ENCODE results near the gene MAMDC4. TPM values are rescaled to one million over a fixed set of nuclear protein-coding genes. Genes with fewer than 3 reads are reported as not detected.
A peak's percentile ranks its signal among the peaks of the same experiment; 100 is the strongest.
"Not testable (repeated sequence)": the region's sequence is repeated elsewhere in the genome, so short reads cannot be mapped to it uniquely, and the experiment has no call there.

Gene MAMDC4
- total RNA-seq, 1 experiment from 2014 or later, result 4.4 TPM

DNA sequence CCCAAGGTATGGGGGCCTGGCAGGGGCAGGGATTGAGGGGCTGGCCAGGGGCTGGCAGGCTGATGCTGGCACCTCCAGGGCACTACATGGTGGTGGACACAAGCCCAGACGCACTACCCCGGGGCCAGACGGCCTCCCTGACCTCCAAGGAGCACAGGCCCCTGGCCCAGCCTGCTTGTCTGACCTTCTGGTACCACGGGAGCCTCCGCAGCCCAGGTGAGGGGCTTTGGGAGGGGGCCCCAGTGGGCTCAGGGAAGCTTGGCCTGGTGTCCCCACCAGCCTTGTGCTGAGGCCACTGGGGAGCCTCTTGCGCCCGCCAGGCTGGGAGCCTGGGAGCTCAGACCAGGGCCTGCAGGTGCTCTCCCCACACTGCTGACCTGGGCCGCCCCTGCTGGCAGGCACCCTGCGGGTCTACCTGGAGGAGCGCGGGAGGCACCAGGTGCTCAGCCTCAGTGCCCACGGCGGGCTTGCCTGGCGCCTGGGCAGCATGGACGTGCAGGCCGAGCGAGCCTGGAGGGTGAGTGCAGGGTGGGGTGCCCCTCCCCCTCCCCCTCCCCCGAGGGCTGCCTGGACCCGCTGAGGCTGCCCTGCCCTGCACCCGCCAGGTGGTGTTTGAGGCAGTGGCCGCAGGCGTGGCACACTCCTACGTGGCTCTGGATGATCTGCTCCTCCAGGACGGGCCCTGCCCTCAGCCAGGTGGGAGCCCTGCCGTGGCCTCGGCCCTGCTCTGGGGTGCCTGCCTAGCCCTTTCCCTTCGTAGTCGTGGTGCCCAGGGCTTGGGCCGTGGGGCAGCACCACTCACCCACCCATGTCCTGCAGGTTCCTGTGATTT lies 5.7 kb downstream of the MAMDC4 start:
- Histone ChIP-seq H3K4me3 (no peak overlapping the region), H3K9me3 (replicated peaks) (no peaks in the 10 kb centered on the region), H3K36me3 (peaks cover 8% of the 10 kb centered on the region), H3K4me1 (no peaks in the 10 kb centered on the region), H3K27me3 (no peaks in the 10 kb centered on the region), H3K27ac (no peak overlapping the region)
- no peak for DNase-seq

DNA sequence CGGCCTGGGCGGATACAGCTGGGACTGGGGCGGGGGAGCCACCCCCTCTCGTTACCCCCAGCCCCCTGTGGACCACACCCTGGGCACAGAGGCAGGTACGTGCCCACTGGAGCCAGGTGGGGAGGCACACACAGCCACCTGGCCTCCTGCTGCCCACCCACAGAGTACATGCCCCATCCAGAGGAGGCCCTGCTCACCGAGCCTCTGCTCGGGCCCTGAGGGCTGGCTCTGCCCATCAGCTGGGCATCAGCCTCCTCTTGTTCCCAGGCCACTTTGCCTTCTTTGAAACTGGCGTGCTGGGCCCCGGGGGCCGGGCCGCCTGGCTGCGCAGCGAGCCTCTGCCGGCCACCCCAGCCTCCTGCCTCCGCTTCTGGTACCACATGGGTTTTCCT lies 6.3 kb downstream of the MAMDC4 start:
- no peak overlapping the region for H3K4me3 ChIP-seq

GRCh38 chr9:136858844-136859757 lies 7.0 kb downstream of the MAMDC4 start:
- DNase-seq, result no peak
- Histone ChIP-seq H3K4me3 (no peak overlapping the region), H3K36me3 (peaks cover 21% of the 10 kb centered on the region), H3K27ac (no peak overlapping the region), H3K27me3 (no peaks in the 10 kb centered on the region), H3K4me1 (no peaks in the 10 kb centered on the region), H3K9me3 (replicated peaks) (no peaks in the 10 kb centered on the region)

More for the DNA sequence above, 6.3 kb downstream of the MAMDC4 start:
- Histone ChIP-seq H3K27ac (no peak overlapping the region), H3K36me3 (peaks cover 14% of the 10 kb centered on the region), H3K4me1 (no peaks in the 10 kb centered on the region), H3K9me3 (replicated peaks) (no peaks in the 10 kb centered on the region), H3K27me3 (no peaks in the 10 kb centered on the region)
- DNase-seq, result no peak

- Histone ChIP-seq H3K4me1 (no peaks in the 10 kb centered on the region), H3K27me3 (no peaks in the 10 kb centered on the region), H3K9me3 (replicated peaks) (no peaks in the 10 kb centered on the region), H3K4me3 (no peak overlapping the region), H3K27ac (no peak overlapping the region), H3K36me3 (peaks cover 28% of the 10 kb centered on the region)
- no peak for DNase-seq
Observed at GRCh38 chr9:136860529-136860928, 8.4 kb downstream of the MAMDC4 start.

- Histone ChIP-seq H3K4me3 (no peak overlapping the region), H3K36me3 (peaks cover 28% of the 10 kb centered on the region), H3K4me1 (no peaks in the 10 kb centered on the region), H3K9me3 (replicated peaks) (no peaks in the 10 kb centered on the region), H3K27me3 (no peaks in the 10 kb centered on the region), H3K27ac (no peak overlapping the region)
- no peak for DNase-seq
Observed at GRCh38 chr9:136860933-136861873, 9.1 kb downstream of the MAMDC4 start.

DNA sequence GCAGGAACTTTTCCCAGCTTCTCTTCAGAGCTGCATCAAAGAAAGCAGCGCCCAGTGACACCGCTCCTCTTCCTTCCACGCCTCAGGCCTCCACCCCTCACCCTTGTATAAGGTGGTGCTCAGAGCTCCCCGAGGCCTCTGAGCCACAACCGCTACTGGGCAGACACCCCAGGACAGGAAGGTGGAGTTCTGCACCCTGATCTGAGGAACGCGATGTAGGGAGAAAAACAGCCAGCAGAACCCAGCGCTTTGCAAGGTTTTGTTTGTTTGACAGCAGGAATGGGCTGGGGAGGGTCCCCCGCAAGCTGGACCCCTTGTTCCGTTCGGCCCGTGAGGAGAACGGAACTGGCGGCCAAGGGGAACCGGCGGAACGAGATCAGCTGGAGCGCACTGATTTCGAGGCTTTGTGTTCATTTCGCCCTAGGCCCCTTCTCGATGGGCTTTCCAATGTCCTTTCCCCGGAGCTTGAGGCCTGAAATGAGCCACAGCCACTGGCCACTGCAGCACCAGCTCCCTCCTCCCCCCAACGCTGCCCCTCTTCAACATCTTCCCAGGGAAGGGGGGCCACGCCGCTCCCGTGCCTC lies 9.8 kb downstream of the MAMDC4 start:
- no peak for DNase-seq
- Histone ChIP-seq H3K27me3 (no peaks in the 10 kb centered on the region), H3K27ac (no peak overlapping the region), H3K36me3 (peaks cover 28% of the 10 kb centered on the region), H3K4me3 (no peak overlapping the region), H3K4me1 (peaks cover 3% of the 10 kb centered on the region; the same call in 1 of the 2 replicates), H3K9me3 (replicated peaks) (no peaks in the 10 kb centered on the region)

GRCh38 chr9:136862849-136863622 lies 10.9 kb downstream of the MAMDC4 start:
- Histone ChIP-seq H3K27ac (no peak overlapping the region), H3K4me3 (no peak overlapping the region), H3K36me3 (peaks cover 28% of the 10 kb centered on the region), H3K4me1 (peaks cover 4% of the 10 kb centered on the region; the same call in 1 of the 2 replicates), H3K9me3 (replicated peaks) (peaks cover 7% of the 10 kb centered on the region; the same call in 1 of the 2 replicates), H3K27me3 (no peaks in the 10 kb centered on the region)
- DNase-seq, result no peak

DNA sequence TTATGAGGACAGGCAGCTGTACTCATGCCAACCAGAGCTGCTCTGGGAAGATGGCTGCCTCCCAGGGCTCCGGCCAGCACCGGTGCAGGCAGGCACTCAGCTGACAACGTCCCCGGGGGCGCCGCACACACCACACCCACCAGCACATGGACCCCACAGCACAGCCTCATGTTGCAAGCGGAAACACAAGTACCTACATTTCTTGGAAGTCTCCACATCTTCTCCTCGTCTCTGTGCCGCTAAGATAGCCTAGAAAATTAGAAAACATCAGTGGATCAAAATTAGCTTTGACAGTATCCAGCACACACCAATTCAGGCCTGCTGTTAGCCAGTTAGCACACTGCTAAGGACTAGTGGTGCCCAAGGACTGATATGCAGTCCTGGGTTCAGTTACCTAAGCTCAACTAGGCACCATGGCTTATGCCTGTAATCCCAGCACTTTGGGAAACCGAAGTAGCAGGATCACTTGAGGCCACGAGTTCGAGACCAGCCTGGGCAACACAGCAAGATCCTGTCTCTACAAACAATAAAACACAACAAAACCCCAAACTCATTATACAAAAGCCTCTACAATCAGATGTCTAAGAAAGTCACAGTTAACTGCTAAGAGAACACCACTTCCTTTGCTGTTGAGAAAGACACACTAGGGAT lies 11.6 kb downstream of the MAMDC4 start:
- H3K4me3 ChIP-seq, result no peak overlapping the region
- H3K4me1 ChIP-seq, result peaks cover 4% of the 10 kb centered on the region; the same call in 1 of the 2 replicates
- no peak overlapping the region for H3K27ac ChIP-seq
- peaks cover 7% of the 10 kb centered on the region; the same call in 1 of the 2 replicates for H3K9me3 ChIP-seq (replicated peaks)
- H3K27me3 ChIP-seq, result no peaks in the 10 kb centered on the region
- DNase-seq, result no peak
- peaks cover 28% of the 10 kb centered on the region for H3K36me3 ChIP-seq

DNA sequence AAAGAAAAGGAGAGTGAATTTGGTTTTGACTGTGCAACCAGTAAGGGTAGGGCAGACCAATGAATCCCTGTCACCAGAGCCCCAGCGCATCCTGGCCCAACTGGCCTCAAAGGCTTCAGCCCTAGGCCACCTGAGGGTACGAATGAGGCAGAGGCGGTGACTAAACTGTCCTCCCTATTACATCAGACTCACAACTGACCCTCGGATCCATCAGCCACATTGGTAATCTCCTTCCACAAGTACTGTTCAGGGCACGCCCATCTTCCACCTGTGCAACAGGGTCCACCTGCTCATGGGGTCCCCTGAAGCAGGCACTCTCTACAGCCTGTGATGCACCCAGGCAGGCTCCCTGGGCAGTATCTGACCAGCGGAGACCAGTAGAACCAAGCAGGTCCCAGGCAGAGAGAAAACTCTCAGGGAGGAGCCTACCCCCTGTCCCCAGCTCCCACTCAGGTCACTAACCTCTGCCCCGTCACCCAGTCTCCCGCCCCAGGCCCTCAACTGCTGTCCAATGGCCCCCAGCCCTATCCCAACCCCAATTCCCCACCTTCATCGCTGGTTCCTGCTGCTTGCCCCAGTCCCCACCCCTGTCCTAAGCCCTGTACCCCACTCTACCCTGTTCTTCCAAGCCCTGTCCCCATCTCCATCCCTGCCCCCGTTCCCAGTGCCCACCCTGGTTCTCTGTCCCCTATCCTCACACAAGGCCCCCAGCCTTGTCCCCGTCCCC lies 13.1 kb downstream of the MAMDC4 start:
- H3K27ac ChIP-seq, result no peak overlapping the region
- DNase-seq, result no peak
- peak overlapping the region; percentile 92 for H3K4me3 ChIP-seq
- H3K9me3 ChIP-seq (replicated peaks), result peaks cover 7% of the 10 kb centered on the region; the same call in 1 of the 2 replicates
- H3K27me3 ChIP-seq, result no peaks in the 10 kb centered on the region
- H3K36me3 ChIP-seq, result peaks cover 26% of the 10 kb centered on the region
- peaks cover 4% of the 10 kb centered on the region; the same call in 1 of the 2 replicates for H3K4me1 ChIP-seq

DNA sequence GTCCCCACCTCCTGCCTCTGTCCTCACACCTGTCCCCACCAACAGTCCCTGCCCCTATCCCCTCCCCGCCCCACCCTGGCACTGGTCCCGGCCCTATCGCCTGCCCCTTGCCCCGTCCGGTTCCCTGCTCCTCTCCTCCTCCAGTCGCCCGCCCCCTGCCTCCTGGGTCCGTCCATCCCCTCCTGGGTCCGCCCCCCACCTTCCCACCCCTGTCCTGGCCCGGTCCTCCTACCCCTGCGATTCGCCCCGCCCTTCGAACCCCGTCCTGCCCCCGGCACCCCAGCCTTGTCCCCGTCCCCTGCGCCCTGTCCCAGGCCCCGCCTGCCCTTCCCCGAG lies 13.6 kb downstream of the MAMDC4 start:
- H3K36me3 ChIP-seq, result peaks cover 26% of the 10 kb centered on the region
- H3K27ac ChIP-seq, result peak overlapping the region; percentile 71
- H3K9me3 ChIP-seq (replicated peaks), result peaks cover 8% of the 10 kb centered on the region
- peaks cover 4% of the 10 kb centered on the region; the same call in 1 of the 2 replicates for H3K4me1 ChIP-seq
- H3K4me3 ChIP-seq, result peak overlapping the region; percentile 92
- DNase-seq, result peak in 1 of 2 experiments; percentile 51
- H3K27me3 ChIP-seq, result no peaks in the 10 kb centered on the region

DNA sequence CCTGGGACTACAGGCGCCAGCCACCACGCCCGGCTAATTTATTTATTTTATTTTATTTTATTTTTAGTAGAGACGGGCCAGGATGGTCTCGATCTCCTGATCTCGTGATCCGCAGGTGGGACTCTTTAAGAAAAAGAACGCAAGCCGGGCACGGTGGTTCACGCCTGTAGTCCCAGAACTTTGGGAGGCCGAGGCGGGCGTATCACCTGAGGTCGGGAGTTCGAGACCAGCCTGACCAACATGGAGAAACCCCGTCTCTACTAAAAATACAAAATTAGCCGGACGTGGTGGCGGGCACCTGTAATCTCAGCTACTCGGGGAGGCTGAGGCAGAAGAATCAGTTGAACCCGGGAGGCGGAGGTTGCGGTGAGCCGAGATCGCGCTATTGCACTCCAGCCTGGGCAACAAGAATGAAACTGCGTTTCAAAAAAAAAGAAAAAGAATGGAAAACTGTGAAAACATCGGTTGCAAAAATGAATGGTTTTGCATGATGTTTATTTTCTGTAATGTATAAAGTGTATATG lies 14.8 kb downstream of the MAMDC4 start:
- H3K4me3 ChIP-seq, result peak overlapping the region; percentile 92
- not testable (repeated sequence) for DNase-seq, H3K4me1 ChIP-seq, H3K27me3 ChIP-seq, H3K27ac ChIP-seq
- H3K9me3 ChIP-seq (replicated peaks), result peaks cover 19% of the 10 kb centered on the region
- H3K36me3 ChIP-seq, result peaks cover 26% of the 10 kb centered on the region

GRCh38 chr9:136867480-136867879 lies 15.3 kb downstream of the MAMDC4 start:
- H3K27me3 ChIP-seq, result no peaks in the 10 kb centered on the region
- H3K4me1 ChIP-seq, result peaks cover 4% of the 10 kb centered on the region; the same call in 1 of the 2 replicates
- peaks cover 22% of the 10 kb centered on the region for H3K9me3 ChIP-seq (replicated peaks)
- no peak overlapping the region for H3K27ac ChIP-seq
- peaks cover 23% of the 10 kb centered on the region for H3K36me3 ChIP-seq
- DNase-seq, result no peak
- H3K4me3 ChIP-seq, result no peak overlapping the region
